SW 1271 (cell line): ENCODE results near the gene GTPBP4.

Source experiments
- DNase-seq, 2 experiments: peaks; one replicate each; lab custom pipeline; 2025; lab: John Stamatoyannopoulos, UW

Gene GTPBP4

DNA sequence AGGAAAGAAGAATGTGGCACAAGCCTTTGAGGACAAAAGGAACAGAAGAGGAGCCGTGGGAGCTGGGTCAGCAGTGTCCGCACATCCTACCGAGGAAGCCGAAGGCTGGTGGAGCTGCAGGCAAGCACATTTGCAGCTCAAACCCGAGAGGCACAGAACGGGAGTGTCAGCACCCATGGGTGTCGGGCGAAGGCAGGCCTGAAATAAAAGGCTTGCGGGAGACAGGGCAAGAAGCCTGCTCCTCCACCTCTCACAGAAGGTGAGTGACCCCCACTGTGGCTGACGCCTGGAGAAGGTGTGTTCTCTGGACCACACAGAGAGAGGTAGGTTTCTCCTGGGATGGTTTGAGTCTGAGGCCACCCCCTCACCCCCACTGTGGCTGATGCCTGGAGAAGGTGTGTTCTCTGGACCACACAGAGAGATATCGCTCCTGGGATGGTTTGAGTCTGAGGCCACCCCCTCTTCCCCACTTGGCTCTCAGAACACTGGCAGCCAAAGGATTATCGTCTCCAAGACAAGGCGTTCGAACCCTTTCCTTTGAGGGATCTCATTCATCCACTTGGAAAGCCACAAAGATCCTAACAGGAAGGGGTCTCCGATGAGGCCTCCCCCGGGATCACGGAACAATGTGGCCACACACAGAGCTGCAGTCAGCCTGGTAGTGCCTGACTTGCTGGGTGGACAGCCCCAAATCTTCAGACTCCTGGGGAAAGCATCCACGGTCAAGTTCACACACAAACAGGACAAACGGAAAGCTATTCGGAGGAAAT is 21.6 kb upstream of the GTPBP4 start:
- DNase-seq: no peak

GRCh38 chr10:968546-969199 is 19.6 kb upstream of the GTPBP4 start:
- no peak for DNase-seq

GRCh38 chr10:969473-970150 is 18.6 kb upstream of the GTPBP4 start:
- DNase-seq: no peak

DNA sequence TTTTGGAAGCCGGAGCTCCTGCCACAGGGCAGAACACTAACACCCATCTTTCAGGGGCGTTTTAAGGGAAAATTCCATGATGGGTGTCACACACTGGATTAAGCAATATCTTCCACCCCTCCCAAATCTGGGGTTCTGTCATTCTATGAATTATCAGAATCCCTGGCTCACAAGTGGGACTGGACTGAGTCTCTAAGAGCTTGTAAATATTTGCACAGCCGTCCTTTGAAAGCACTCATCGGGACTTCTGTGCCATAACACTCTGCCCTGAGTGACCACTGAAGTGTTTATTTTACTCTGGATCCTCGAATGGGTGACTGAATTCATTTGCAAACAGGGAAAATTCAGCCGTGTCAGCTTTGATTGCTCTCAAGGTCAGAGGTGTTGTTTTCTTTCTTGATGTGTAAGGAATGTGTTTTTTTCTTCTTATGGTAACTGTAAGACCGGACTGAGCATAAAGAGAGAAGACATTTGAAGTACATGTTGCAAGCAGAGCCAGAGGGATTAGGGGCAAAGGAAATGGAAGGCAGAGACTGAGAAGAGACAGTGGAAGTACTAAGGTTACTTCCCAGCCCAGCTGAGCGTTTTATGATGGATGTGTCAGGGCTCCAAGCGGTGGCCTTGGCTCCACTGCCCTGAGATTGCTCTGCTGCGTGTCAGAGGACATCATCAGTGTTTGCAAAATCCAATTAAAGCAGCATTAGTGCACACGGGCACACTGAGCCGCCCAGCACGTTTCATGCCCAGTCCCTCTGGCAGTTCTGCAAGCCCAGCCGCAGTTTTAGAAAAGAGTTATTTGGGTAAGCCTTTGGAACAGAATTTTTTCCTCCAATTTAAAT is 17.7 kb upstream of the GTPBP4 start:
- DNase-seq: no peak

DNA sequence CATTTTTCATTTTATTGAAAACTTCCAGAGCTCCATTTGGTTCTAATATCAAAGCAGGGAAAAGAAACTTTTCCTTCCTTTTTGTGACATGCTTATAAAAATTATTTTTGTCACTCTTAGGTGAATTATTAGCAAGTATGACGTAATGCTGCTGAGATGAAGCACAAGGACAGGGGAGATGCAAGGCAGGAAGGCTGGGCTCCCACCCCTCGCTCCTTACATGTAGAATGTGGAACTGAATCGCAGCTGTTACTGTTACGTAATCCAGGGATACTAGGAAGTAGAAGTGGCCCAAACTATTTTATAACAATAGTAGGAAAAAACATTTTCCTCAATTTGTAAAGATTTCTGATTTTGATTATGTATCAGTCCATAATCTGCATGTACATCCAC is 17.1 kb upstream of the GTPBP4 start:
- no peak for DNase-seq

DNA sequence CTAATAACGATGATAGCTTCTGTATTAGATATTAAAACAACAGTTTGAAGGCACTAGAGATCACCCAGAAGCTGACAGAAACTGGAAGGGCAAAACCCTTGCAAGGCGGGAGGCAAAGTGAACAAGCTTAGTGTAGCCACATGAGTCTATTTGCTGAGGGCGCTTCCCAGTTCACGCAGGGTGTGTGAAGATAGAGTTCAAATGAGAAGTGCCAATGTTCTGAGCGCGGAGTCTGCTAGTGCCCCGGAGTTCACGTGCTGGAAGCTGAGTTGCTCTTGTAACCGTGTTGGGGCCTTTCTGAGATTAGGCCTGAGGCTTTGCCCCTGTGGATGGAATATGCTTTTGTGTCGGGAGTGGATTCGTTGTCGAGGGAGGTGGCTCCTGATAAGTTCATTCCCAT is 16.6 kb upstream of the GTPBP4 start:
- DNase-seq: no peak

- DNase-seq: no peak
Measured at GRCh38 chr10:972763-973162, 15.5 kb upstream of the GTPBP4 start.

DNA sequence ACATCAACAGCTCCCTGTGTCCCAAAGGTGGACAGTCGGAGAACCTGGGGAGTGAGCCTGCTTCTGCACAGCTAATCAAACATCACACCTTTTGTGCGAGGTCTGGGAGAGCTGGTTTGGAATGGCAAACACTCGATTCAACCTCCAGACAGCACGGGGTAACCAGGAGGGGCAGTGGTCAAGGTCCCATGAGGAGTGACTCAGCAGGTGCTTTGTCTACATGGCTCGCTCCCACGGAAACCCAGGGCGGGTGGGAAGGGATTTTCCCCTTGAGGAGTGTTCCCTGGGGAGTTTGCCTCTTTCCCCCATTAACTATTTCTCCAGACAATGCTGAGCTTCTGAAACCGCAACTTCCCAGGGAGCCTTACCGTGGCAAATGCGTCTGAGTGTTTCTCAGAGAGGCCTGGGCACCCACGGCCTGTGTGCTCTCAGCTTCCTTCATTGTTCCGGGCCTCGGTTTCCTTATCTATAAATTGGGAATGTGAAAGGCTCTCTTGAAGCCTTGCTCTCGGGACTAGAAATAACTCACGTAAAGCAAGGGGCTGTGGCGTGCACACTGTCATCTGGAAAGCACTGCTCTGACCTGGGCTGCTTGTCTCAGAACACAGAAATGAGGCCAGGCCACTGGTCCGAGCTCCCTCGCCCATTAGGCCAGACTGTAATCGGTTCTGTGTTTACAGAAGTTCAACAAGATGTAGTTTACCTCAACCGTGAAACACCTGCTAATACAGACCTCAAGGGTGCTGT is 14.0 kb upstream of the GTPBP4 start:
- no peak for DNase-seq

- DNase-seq: no peak
Measured at GRCh38 chr10:974785-975074, 13.5 kb upstream of the GTPBP4 start.

DNA sequence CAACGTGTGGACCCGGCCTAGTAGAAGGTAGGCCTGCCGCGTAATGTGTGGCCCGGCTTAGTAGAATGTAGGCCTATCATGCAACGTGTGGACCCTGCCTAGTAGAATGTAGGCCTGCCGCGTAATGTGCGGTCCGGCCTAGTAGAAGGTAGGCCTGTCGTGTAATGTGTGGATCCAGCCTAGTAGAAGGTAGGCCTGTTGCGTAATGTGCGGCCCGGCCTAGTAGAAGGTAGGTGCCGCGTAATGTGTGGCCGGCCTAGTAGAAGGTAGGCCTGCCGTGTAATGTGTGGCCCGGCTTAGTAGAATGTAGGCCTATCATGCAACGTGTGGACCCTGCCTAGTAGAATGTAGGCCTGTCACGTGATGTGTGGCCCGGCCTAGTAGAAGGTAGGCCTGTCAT is 11.9 kb upstream of the GTPBP4 start:
- no peak for DNase-seq

DNA sequence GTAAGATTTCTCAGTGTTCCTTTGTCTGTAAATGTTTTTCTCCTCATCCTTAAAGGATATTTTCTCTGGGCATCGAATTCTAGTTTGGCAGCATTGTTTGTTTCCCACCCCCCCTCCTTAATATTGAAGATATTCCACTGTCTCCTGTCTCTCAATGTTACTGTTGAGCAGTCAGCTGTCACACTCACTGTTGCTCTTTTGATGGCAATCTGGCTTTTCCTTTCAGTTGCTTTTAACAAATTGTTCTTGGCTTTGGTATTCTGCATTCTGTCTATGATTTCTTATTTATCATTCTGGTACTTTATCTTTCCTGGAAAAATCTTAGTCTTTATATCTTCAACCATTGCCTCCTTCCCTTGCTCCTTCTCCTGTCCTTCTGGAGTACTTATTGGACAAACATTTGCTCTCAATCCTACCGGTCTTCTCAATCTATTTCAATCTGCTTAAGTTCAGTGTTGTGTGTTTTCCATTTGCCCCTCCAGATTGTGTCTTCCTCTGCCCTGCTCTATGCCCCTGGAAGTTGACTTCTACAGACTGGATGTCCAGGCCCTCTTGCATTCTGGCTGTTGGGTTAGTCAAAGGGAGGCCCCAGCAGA is 9.3 kb upstream of the GTPBP4 start:
- DNase-seq: no peak

DNA sequence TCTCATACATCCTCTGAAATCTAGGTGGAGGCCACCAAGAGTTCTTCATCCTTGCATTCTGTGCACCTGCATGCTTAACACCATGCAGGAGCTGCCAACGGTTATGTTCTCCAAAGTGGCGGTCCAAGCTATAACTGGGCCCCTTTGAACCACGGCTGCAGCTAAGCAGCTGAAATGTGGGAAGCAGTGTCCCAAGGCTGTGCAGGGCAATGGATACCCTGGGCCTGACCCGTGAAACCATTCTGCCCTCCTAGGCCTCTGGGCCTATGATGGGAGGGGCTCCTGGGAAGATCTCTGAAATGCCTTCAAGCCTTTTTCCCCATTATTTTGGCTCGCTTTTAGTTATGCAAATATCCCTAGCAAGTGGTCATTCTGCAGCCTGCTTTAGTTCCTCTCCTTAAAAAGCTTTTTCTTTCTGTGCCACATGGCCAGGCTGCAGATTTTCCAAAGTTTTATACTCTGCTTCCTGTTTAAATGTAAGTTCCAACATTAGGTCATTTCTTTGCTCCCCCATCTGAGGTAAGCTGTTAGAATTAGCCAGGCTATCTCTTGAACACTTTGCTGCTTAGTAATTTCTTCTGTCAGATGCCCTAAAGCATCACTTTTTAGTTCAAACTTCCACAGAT is 7.7 kb upstream of the GTPBP4 start:
- no peak for DNase-seq

GRCh38 chr10:983401-983800 is 4.8 kb upstream of the GTPBP4 start:
- no peak for DNase-seq

DNA sequence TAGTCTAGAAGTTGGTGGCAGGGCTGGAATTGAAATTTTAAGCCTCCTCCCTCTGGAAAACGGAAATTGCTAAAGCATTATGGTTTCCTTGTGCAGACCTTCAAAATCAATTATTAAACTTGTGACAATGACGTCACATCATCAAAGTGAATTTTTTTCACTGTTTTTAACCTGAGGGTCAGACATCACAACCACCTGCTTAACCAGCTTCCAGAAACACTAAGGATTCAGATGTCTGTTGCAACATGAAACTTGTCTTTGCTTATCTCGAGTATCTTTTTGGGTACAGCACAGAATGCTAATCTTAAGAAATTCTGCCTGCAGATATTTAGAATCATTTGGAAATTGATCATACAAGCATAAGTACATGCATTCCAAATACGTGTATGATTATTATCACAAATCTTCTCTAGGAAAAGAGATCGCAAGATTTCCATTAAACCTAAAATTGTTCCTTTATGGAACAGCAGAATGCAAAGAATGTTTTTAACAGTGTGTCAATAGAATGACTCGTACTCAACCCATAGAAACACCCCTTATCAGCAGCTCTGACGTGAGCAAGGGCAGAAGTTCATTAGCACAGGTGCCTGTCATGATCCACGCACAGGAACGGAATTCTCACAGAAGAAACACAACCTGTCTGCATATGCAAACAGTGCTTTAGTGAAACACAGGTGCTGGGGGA is 4.1 kb upstream of the GTPBP4 start:
- DNase-seq: peak in 1 of 2 experiments; percentile 12

DNA sequence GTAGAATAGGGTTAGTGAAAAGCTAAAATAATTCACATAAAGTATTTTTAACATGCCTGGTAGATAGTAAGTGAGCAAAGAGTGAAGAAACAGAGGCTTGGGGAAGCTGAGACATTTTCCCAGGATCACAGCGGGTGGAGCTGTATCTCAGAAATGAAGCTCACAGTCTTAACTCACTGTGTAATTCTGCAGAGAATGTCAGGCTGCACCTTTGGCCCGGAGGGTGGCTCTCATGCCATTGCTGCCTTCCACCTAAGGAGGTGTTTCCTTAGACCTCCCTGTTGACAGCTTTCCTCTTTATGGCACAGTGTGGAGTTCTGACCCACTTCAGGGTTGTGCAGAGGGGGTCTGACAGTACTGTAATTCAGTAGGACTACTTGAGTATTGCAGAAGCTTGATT is 2.9 kb upstream of the GTPBP4 start:
- no peak for DNase-seq

- no peak for DNase-seq
Measured at GRCh38 chr10:986137-986825, 2.0 kb upstream of the GTPBP4 start.

GRCh38 chr10:986881-987619 is 1.2 kb upstream of the GTPBP4 start:
- peak; percentile 7 to 45 for DNase-seq

GRCh38 chr10:987620-987869 is 689 bp upstream of the GTPBP4 start:
- peak in 1 of 2 experiments; percentile 6 for DNase-seq
